Astrocyte of the cerebellum (primary cell): ENCODE measurements around the gene KIAA0513.

Experiments
- DNase-seq: peaks from one replicate; pipeline ENCODE4 v3.0.0-alpha.2; 2011; ENCODE audit warnings: low read depth
- H3K4me3 ChIP-seq: 2 replicates; pipeline ENCODE4 v1.5.1; 2011; ENCODE audit warnings: mild to moderate bottlenecking, low read depth, low read length, moderate library complexity
- in situ Hi-C: cut with HindIII; loops from 2 replicates; pipeline ENCODE4 v1.10.0; 2017; ENCODE audit warnings: low sequenced_read_pairs
- TF ChIP-seq, protein P1 (sequence below): IDR thresholded peaks from 2 replicates; pipeline ENCODE4 v1.5.1; 2012; ENCODE audit warnings: low read length, low read depth, moderate library complexity, mild to moderate bottlenecking; ENCODE audit errors: missing control alignments

The KIAA0513 gene

GRCh38 chr16:85104821-85105391 lies 77.3 kb downstream of the KIAA0513 start:
- no peak overlapping the region for H3K4me3 ChIP-seq
- DNase-seq, result no peak
- TF ChIP-seq, protein P1, sequence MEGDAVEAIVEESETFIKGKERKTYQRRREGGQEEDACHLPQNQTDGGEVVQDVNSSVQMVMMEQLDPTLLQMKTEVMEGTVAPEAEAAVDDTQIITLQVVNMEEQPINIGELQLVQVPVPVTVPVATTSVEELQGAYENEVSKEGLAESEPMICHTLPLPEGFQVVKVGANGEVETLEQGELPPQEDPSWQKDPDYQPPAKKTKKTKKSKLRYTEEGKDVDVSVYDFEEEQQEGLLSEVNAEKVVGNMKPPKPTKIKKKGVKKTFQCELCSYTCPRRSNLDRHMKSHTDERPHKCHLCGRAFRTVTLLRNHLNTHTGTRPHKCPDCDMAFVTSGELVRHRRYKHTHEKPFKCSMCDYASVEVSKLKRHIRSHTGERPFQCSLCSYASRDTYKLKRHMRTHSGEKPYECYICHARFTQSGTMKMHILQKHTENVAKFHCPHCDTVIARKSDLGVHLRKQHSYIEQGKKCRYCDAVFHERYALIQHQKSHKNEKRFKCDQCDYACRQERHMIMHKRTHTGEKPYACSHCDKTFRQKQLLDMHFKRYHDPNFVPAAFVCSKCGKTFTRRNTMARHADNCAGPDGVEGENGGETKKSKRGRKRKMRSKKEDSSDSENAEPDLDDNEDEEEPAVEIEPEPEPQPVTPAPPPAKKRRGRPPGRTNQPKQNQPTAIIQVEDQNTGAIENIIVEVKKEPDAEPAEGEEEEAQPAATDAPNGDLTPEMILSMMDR, result no peak
- in situ Hi-C loops, result no loop called here

- TF ChIP-seq, protein P1, result no peak
Measured at GRCh38 chr16:85105475-85105874, 77.9 kb downstream of the KIAA0513 start.

DNA sequence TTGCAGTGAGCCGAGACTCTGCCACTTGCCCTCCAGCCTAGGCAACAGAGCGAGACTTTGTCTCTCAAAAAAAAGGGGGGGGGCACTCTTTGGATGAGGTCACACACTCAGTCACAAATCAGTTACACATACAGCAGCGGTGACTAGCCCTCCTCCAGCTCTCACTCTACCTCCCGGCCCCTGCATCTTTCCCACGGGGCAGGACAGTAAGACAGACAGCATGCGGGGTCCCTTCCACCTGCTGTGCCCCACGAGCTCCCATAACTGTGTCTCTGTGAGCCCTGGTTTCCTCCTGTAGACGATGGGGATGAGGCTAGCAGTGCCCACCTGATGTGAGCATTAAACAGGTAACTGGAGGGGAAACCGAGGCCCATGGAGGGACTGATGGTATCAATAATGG lies 79.5 kb downstream of the KIAA0513 start:
- H3K4me3 ChIP-seq, result no peak overlapping the region
- DNase-seq, result no peak
- in situ Hi-C loops, result no loop called here
- TF ChIP-seq, protein P1, result no peak

More at GRCh38 chr16:85105475-85105874, 77.9 kb downstream of the KIAA0513 start:
- DNase-seq, result no peak
- H3K4me3 ChIP-seq, result no peak overlapping the region
- in situ Hi-C loops, result no loop called here

DNA sequence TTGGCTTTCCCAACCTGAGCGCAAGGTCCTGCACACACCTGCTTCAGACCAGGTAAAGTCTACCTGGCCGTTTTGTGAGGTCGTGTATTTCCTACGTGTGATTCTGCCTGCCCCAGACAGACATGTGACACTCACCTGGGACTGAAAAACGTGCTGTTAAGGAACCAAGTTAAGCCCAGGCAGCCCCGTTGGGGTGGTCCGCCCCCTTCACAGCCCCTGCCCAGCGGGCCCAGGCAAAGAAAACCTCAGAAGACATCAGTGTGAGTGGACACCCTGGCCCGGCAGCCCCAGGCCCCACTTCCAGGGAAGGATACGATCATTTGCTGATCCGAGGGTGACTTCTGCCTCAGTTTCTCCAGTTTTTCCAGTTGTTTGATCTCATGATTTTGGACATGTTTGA lies 79.9 kb downstream of the KIAA0513 start:
- H3K4me3 ChIP-seq, result no peak overlapping the region
- in situ Hi-C loops, result no loop called here
- DNase-seq, result no peak
- TF ChIP-seq, protein P1, result no peak

DNA sequence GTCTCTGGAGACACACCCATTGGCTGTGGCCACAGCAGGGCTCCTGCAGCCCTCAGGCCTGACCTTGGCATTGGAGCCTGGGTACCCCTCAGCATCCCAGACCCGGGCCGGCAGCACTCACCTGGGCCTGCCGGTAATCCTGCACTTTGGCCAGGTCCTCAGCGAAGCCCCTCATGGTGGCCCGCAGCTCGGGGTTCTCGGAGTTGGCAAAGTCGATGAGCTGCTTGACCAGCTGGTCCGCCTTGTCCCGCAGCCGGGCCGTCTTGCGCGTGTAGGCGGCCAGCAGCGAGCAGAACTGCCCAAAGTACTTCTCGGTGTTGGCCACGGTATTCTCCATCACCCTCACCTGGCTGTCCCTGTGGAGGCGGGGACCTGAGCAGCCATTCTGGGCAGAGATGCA lies 82.5 kb downstream of the KIAA0513 start:
- TF ChIP-seq, protein P1, result no peak
- no peak overlapping the region for H3K4me3 ChIP-seq
- no peak for DNase-seq
- in situ Hi-C loops, result no loop called here

DNA sequence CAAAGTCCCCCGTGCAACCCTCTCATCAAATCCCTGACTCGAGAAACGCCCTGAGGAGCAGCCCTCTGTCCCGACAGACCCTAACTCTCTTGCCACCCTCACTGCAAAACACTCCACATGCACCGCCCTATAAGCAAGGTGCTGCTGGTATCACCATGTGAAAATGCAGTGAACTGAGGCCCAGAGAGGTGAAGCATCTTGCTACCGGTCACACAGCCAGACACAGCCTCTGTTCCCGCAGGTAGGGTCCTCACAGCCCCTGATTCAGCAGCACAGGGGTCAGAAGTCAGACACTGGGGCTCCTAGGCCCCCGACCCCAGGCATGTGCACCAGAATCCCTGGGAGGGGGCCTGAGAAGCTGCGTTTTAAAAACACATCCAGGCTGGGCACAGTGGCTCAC lies 83.6 kb downstream of the KIAA0513 start:
- in situ Hi-C loops, result no loop called here
- TF ChIP-seq, protein P1, result no peak
- no peak for DNase-seq
- no peak overlapping the region for H3K4me3 ChIP-seq
